HCT116 (cell line): ENCODE data around the gene TH.

Experiments
- MAX ChIP-seq: IDR thresholded peaks from 2 replicates; pipeline ENCODE4 v1.6.1; 2012
- POLR2A ChIP-seq: IDR thresholded peaks from 2 replicates; pipeline ENCODE4 v1.7.0; 2011; ENCODE audit warnings: borderline replicate concordance; ENCODE audit not compliant: insufficient read depth, insufficient read length; ENCODE audit errors: extremely low read depth
- POLR2AphosphoS5 ChIP-seq: IDR thresholded peaks from 2 replicates; pipeline ENCODE4 v1.6.1; 2011; ENCODE audit warnings: mild to moderate bottlenecking, low read depth, low read length, moderate library complexity
- YY1 ChIP-seq: IDR thresholded peaks from 2 replicates; pipeline ENCODE4 v1.6.1; 2011; ENCODE audit warnings: low read length, low read depth, moderate library complexity, mild to moderate bottlenecking; ENCODE audit not compliant: insufficient replicate concordance; ENCODE audit errors: extremely low read depth
- TF ChIP-seq, protein P1 (sequence below), 3 experiments: fragments of 200-600 bp in 1 of 3; sonication (generic) in 1 of 3; IDR thresholded peaks in 2 of 3; conservative IDR thresholded peaks in 1 of 3; 2 replicates each; pipeline ENCODE4 v1.5.1; 2012 to 2017; ENCODE audit warnings: low read depth in 2 of 3, low read length in 2 of 3, antibody characterized with exemption in 1 of 3, borderline replicate concordance in 1 of 3, control low read depth in 1 of 3, mild to moderate bottlenecking in 1 of 3, mixed read lengths in 1 of 3, mixed run types in 1 of 3, moderate library complexity in 1 of 3; ENCODE audit not compliant: insufficient read depth in 1 of 3

DNA sequence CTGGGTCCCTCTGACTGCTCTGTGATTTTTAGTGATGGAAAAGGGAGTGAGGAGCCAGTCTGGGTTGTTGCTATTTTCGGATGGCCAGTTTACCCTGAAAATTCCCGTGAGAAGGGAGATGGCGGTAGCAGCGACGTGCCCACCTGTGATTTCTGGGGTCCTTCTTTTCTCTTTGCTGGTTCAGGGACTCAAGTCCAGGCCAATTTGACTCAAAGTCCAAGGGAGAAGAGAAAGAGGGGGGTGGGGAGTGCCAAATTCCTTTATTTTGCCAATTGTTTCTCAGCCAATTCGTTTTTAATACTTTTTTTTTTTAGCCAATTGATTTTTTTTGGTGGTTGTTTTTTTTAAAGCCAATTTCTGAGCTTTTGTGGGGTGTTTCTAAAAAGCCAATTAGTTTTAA lies 39.4 kb downstream of the TH start:
- TF ChIP-seq POLR2AphosphoS5 (no peak), MAX (no peak), YY1 (no peak), POLR2A (no peak)
- TF ChIP-seq, protein P1, sequence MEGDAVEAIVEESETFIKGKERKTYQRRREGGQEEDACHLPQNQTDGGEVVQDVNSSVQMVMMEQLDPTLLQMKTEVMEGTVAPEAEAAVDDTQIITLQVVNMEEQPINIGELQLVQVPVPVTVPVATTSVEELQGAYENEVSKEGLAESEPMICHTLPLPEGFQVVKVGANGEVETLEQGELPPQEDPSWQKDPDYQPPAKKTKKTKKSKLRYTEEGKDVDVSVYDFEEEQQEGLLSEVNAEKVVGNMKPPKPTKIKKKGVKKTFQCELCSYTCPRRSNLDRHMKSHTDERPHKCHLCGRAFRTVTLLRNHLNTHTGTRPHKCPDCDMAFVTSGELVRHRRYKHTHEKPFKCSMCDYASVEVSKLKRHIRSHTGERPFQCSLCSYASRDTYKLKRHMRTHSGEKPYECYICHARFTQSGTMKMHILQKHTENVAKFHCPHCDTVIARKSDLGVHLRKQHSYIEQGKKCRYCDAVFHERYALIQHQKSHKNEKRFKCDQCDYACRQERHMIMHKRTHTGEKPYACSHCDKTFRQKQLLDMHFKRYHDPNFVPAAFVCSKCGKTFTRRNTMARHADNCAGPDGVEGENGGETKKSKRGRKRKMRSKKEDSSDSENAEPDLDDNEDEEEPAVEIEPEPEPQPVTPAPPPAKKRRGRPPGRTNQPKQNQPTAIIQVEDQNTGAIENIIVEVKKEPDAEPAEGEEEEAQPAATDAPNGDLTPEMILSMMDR (IDR thresholded peaks at IDR 0.05 in 2 of 3, conservative IDR thresholded peaks at IDR 0.05 in 1 of 3; ENCODE audit: borderline replicate concordance in 1 of 3, insufficient read depth in 1 of 3, low read depth in 2 of 3, low read length in 2 of 3) = no peak
